Body of pancreas (tissue), 4 donors: Measurements from ENCODE around the gene IHH. TPM values are rescaled to one million over a fixed set of nuclear protein-coding genes. Genes with fewer than 3 reads are reported as not detected.

Source experiments
- ATAC-seq: fragments of 150-250 bp; one replicate; pipeline ENCODE4 v1.9.1; 2016
- DNase-seq, 4 donors: peaks; one replicate each; pipeline ENCODE4 v3.0.0-alpha.2; 2019
- H3K27ac ChIP-seq, 4 donors: fragments of 200-600 bp; sonication (generic); 1 replicate in 3 of 4; 2 replicates in 1 of 4; pipeline versions ENCODE4 v1.5.1 to v1.6.1; 2016 to 2019; ENCODE audit warnings: mild to moderate bottlenecking in 1 of 4, mixed read lengths in 1 of 4, moderate library complexity in 1 of 4
- H3K27me3 ChIP-seq, 2 donors: fragments of 200-600 bp; sonication (generic); one replicate each; pipeline ENCODE4 v1.6.0; 2016; ENCODE audit warnings: mild to moderate bottlenecking in 1 of 2
- H3K36me3 ChIP-seq, 2 donors: fragments of 200-600 bp; sonication (generic); replicated peaks in 1 of 2; 2 replicates each; pipeline ENCODE4 v1.5.1; 2016; ENCODE audit warnings: low read depth in 2 of 2; ENCODE audit not compliant: insufficient read depth in 1 of 2
- H3K4me1 ChIP-seq: fragments of 200-600 bp; sonication (generic); one replicate; pipeline ENCODE4 v1.6.0; 2016
- H3K4me3 ChIP-seq, 2 donors: fragments of 200-600 bp; sonication (generic); 1 replicate in 1 of 2; 2 replicates in 1 of 2; pipeline ENCODE4 v1.5.1; 2016 to 2019
- H3K9me3 ChIP-seq, 3 donors: fragments of 200-600 bp; sonication (generic); 1 replicate in 2 of 3; 2 replicates in 1 of 3; pipeline ENCODE4 v1.5.1; 2016
- POLR2A ChIP-seq, 3 donors: fragments of 450-650 bp; IDR thresholded peaks; one replicate each; pipeline ENCODE4 v1.6.1; 2016; ENCODE audit warnings: antibody characterized with exemption in 3 of 3, mild to moderate bottlenecking in 2 of 3
- WGBS, 2 donors: methylation state at CpG; one replicate each; pipeline ENCODE4 v1.1.5; 2017; 5-methylcytosine and 5-hydroxymethylcytosine counted together
- intact Hi-C: fragments of 100-400 bp; cut with DNase I; formaldehyde crosslinking; loops from one replicate; pipeline ENCODE4 v1.15.1; 2023
- total RNA-seq, 2 donors: library from RNA; depleted of rRNA; stranded (reverse); fragments of >200 nt; gene quantifications; one replicate each; pipeline ENCODE4 v1.1.0, GENCODE V29; 2016
- TF ChIP-seq, protein P1 (sequence below), 7 experiments: fragments of 450-650 bp in 4 of 7; fragments of 200-600 bp in 3 of 7; sonication (generic) in 3 of 7; IDR thresholded peaks; one replicate each; pipeline ENCODE4 v1.5.1; 2016 to 2019; ENCODE audit warnings: antibody characterized with exemption in 7 of 7

Gene IHH
- total RNA-seq, 2 donors from 2014 or later = 1.0 TPM; not detected in 1

DNA sequence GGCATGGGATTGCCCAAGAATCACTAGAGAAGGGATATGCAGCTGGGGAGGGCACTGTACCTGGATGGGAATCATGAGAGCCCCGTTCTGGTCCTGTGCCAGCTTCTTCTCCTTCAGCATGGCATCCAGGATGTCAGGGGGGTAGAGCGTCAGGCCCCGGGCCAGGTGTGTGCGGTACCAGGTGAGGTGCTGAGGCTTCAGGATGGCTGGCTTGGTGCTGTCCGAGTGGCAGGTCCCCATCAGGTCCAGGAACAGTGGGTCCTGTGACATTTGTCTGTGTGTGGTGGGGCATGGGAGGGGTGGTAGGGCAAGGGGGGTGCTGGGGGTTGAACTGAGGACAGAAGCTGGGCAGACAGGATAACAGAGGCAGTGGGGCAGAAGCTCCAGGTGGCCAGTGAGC, 32.6 kb downstream of the IHH start:
- no peak for DNase-seq
- no peak for TF ChIP-seq POLR2A (IDR thresholded peaks at IDR 0.05)
- TF ChIP-seq, protein P1, sequence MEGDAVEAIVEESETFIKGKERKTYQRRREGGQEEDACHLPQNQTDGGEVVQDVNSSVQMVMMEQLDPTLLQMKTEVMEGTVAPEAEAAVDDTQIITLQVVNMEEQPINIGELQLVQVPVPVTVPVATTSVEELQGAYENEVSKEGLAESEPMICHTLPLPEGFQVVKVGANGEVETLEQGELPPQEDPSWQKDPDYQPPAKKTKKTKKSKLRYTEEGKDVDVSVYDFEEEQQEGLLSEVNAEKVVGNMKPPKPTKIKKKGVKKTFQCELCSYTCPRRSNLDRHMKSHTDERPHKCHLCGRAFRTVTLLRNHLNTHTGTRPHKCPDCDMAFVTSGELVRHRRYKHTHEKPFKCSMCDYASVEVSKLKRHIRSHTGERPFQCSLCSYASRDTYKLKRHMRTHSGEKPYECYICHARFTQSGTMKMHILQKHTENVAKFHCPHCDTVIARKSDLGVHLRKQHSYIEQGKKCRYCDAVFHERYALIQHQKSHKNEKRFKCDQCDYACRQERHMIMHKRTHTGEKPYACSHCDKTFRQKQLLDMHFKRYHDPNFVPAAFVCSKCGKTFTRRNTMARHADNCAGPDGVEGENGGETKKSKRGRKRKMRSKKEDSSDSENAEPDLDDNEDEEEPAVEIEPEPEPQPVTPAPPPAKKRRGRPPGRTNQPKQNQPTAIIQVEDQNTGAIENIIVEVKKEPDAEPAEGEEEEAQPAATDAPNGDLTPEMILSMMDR (IDR thresholded peaks at IDR 0.05) = no peak
- no peak overlapping the region for H3K27ac ChIP-seq
- intact Hi-C loops = no loop called here
- WGBS, 2 donors = 60 to 64% methylated on average over 2 to 5 of the region's 5 CpGs
- no peak overlapping the region for H3K4me3 ChIP-seq
- no peaks in the 10 kb centered on the region for H3K9me3 ChIP-seq
- ATAC-seq = no peak
- no peaks in the 10 kb centered on the region for H3K36me3 ChIP-seq
- H3K27me3 ChIP-seq = no peaks in the 10 kb centered on the region
- no peaks in the 10 kb centered on the region for H3K4me1 ChIP-seq

DNA sequence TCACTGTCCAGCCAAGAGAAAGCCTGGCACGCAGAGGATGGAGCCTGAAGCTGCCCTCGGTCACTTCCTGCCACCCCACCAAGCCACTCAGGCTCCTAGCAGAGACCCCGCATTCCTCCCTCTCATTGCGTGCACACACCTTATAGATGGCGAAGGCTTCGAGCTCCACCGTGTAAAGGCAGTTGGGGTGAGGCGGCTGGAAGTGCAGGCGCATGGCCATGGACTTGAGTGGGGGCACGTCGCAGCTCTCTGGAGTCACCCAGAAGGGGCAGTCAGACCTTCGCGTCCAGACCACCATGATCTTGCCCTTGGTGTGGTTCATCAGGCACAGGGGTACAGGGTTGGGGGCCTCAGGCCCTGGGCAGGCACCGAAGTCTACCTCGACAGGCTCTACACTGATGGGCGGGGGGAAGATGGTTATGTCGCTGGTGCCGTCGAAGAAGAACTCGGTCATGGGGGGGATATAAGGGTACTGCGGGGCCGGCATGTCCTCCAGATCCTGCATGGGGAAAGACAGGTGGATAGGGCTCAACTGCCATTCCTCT, 33.1 kb downstream of the IHH start:
- no peak for ATAC-seq
- Histone ChIP-seq H3K27ac (no peak overlapping the region), H3K4me3 (no peak overlapping the region), H3K9me3 (no peaks in the 10 kb centered on the region), H3K4me1 (no peaks in the 10 kb centered on the region), H3K36me3 (no peaks in the 10 kb centered on the region), H3K27me3 (no peaks in the 10 kb centered on the region)
- DNase-seq = no peak
- WGBS, 2 donors = 76 to 82% methylated on average over 12 to 22 of the region's 22 CpGs
- no peak for TF ChIP-seq POLR2A (IDR thresholded peaks at IDR 0.05)
- TF ChIP-seq, protein P1 (IDR thresholded peaks at IDR 0.05) = no peak
- intact Hi-C loops = no loop called here

DNA sequence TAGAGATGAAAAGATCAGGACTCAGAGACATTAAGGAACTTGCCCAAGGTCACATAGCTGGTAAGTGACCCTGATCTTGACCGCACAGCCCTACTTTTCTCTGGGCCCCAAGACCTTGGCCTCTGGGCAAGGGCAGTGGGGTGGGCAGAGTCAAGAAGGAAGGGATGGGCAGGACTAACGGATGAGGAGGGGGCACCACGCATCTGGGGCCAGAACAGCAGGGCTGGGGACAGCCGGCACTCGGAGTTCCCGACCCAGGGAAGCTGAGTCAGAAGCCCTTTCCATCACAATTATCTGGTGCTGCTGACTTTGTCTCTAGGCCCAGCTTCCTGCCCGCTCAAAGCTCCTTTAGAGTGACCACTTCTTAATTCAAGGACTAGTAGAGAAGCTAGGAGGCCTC, 33.8 kb downstream of the IHH start:
- no peaks in the 10 kb centered on the region for H3K4me1 ChIP-seq
- intact Hi-C loops = no loop called here
- TF ChIP-seq, protein P1 (IDR thresholded peaks at IDR 0.05) = no peak
- no peak for TF ChIP-seq POLR2A (IDR thresholded peaks at IDR 0.05)
- ATAC-seq (no peak), DNase-seq (no peak)
- 72 to 76% methylated on average over 7 of the region's 7 CpGs for WGBS, 2 donors
- no peaks in the 10 kb centered on the region for H3K27me3 ChIP-seq
- no peaks in the 10 kb centered on the region for H3K36me3 ChIP-seq
- no peak overlapping the region for H3K4me3 ChIP-seq
- no peak overlapping the region for H3K27ac ChIP-seq
- H3K9me3 ChIP-seq = no peaks in the 10 kb centered on the region

DNA sequence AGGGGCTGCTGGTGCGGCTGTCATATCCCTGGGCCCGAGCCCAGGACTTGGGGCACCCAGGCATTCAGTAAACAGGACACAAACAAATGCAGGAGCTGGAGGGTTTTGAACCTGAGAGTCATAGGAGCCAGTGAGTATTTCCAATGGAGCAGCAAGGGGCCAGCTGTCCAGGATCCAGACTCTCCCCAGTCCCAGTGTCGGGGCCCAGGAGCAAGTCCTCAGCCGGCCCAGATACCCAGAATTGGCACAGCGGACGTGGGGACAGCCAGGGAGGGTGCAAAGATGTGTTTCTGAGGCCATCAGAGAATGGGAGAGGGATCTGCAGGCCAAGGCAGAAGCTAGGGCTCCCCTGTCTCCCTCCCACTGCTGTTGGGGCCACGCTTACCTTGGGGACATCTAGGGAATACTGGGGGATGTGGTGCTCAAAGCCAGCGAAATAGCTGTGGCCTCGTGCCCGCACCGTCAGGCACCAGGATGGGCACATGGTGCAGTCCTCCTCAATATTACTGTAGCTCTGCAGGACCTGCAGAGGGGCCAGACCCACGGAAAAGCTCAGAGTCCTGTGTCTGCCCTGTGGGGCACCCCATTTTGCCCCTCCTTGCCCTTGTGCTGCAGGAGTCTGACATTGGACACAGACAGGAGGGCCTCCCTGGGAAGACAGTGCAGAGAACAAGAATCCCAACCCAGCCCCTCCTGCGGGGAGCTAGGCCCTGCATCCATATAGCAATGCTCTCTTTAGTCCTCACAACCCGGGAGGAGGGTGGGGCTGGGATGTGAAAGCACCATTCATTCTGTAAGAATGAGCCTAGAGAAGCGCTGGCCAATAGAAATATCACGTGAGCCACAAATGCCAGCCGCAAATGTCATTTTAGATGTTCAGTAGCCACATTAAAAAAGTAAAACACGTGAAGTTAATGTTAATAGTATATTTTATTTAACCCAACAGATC, 34.8 kb downstream of the IHH start:
- no peak overlapping the region for H3K27ac ChIP-seq
- DNase-seq (no peak), ATAC-seq (no peak)
- WGBS, 2 donors = 76 to 80% methylated on average over 6 to 18 of the region's 18 CpGs
- no peak for TF ChIP-seq POLR2A (IDR thresholded peaks at IDR 0.05)
- TF ChIP-seq, protein P1 (IDR thresholded peaks at IDR 0.05) = no peak
- no peaks in the 10 kb centered on the region for H3K4me1 ChIP-seq
- H3K36me3 ChIP-seq = no peaks in the 10 kb centered on the region
- no peaks in the 10 kb centered on the region for H3K27me3 ChIP-seq
- intact Hi-C loops = no loop called here
- H3K9me3 ChIP-seq = no peaks in the 10 kb centered on the region
- H3K4me3 ChIP-seq = no peak overlapping the region
